OCI-LY7 (cell line): Measurements from ENCODE around the gene RSPH1. TPM values are rescaled to one million over a fixed set of nuclear protein-coding genes. Genes with fewer than 3 reads are reported as not detected.

Source experiments
- BruUV-seq: library from RNA; stranded (reverse); fragments of 400-500 nt; replicated peaks from 2 replicates; lab custom pipeline; 2021; lab: Mats Ljungman, UMichigan
- CTCF ChIA-PET: fragments of 300-600 bp; sonication (Branson Sonifier 250); formaldehyde crosslinking; loops from one replicate; lab custom pipeline; 2022; ENCODE audit warnings: antibody characterized with exemption; ENCODE audit not compliant: unreplicated experiment; lab: Charles Lee
- POLR2A ChIA-PET: fragments of 300-600 bp; sonication (Branson Sonifier 250); formaldehyde crosslinking; loops from one replicate; lab custom pipeline; 2022; ENCODE audit warnings: antibody characterized with exemption; lab: Charles Lee
- DNase-seq: peaks from one replicate; pipeline ENCODE4 v3.0.0-alpha.2; 2015; ENCODE audit warnings: low spot score
- H2AFZ ChIP-seq: fragments of 200-600 bp; sonication (generic), shearing (Covaris generic); 2 replicates; pipeline ENCODE4 v1.6.1; 2014; ENCODE audit warnings: mild to moderate bottlenecking, antibody characterized with exemption, low read length, moderate library complexity
- H3K27ac ChIP-seq: fragments of 200-600 bp; sonication (generic); 2 replicates; pipeline ENCODE4 v1.5.1; 2014; ENCODE audit warnings: mixed run types, low read depth, mild to moderate bottlenecking, moderate library complexity, low read length, inconsistent platforms; ENCODE audit not compliant: poor library complexity, severe bottlenecking
- H3K36me3 ChIP-seq: fragments of 200-600 bp; sonication (generic); 2 replicates; pipeline ENCODE4 v1.6.1; 2014; ENCODE audit warnings: mild to moderate bottlenecking, antibody characterized with exemption, low read length, moderate library complexity, mixed read lengths; ENCODE audit not compliant: insufficient read depth
- H3K4me1 ChIP-seq: fragments of 200-600 bp; sonication (generic); 2 replicates; pipeline ENCODE4 v1.5.1; 2014; ENCODE audit warnings: mild to moderate bottlenecking, low read length; ENCODE audit not compliant: insufficient read depth, poor library complexity, severe bottlenecking
- H3K4me2 ChIP-seq: fragments of 200-600 bp; sonication (generic); 2 replicates; pipeline ENCODE4 v1.6.1; 2014; ENCODE audit warnings: mild to moderate bottlenecking, low read length
- H3K4me3 ChIP-seq: fragments of 200-600 bp; sonication (generic); 2 replicates; pipeline ENCODE4 v1.5.1; 2014; ENCODE audit warnings: mild to moderate bottlenecking, low read depth, low read length; ENCODE audit not compliant: poor library complexity, severe bottlenecking
- H3K79me2 ChIP-seq: fragments of 200-600 bp; sonication (generic); 2 replicates; pipeline ENCODE4 v1.6.1; 2016; ENCODE audit warnings: low read depth, mild to moderate bottlenecking, low read length, moderate library complexity, mixed read lengths; ENCODE audit not compliant: insufficient read depth
- H3K9me2 ChIP-seq: fragments of 200-600 bp; sonication (generic); 2 replicates; pipeline ENCODE4 v1.6.1; 2016; ENCODE audit warnings: mild to moderate bottlenecking, low read length, mixed read lengths; ENCODE audit not compliant: insufficient read depth
- H3K9me3 ChIP-seq: fragments of 200-600 bp; sonication (generic); 2 replicates; pipeline ENCODE4 v1.6.1; 2014; ENCODE audit warnings: mild to moderate bottlenecking, mixed run types, low read length, mixed read lengths
- H4K20me1 ChIP-seq: fragments of 200-600 bp; sonication (generic); 2 replicates; pipeline ENCODE4 v1.6.1; 2014; ENCODE audit warnings: mild to moderate bottlenecking, antibody characterized with exemption, low read length, moderate library complexity, mixed read lengths; ENCODE audit not compliant: insufficient read depth
- CTCF ChIP-seq: fragments of 200-600 bp; sonication (generic); conservative IDR thresholded peaks from 2 replicates; pipeline ENCODE4 v1.5.1; 2014; ENCODE audit warnings: mild to moderate bottlenecking, antibody characterized with exemption, low read length, moderate library complexity, mixed read lengths
- EZH2phosphoT487 ChIP-seq: fragments of 200-600 bp; sonication (generic); IDR thresholded peaks from 2 replicates; pipeline ENCODE4 v1.6.1; 2018; ENCODE audit warnings: low read depth, borderline replicate concordance, mild to moderate bottlenecking, mixed run types, antibody characterized with exemption, low read length, moderate library complexity, mixed read lengths
- intact Hi-C: fragments of 100-400 bp; cut with micrococcal nuclease; formaldehyde crosslinking; loops from one replicate; pipeline ENCODE4 v1.10.0; 2022; ENCODE audit not compliant: unreplicated experiment
- total RNA-seq, 2 experiments: library from RNA; depleted of rRNA in 1 of 2; stranded (reverse); fragments of >200 nt in 1 of 2; shearing (Covaris generic) in 1 of 2; gene quantifications; 2 replicates each; pipeline ENCODE4 v1.2.3, GENCODE V29; 2014 to 2022

RSPH1 gene
- total RNA-seq, 2 experiments from 2014 or later = 1.9 to 2.5 TPM

- CTCF ChIA-PET = no interaction called here
These were observed 43.3 kb upstream of the RSPH1 start for GRCh38 chr21:42539342-42539741.

GRCh38 chr21:42538479-42539275 is 42.7 kb upstream of the RSPH1 start:
- 0 out of 2 replicates have a peak, but pooled peaks have one; percentile 32 for TF ChIP-seq CTCF
- TF ChIP-seq EZH2phosphoT487 = no peak
- Histone ChIP-seq H3K9me3 (no peaks in the 10 kb centered on the region), H2AFZ (no peak overlapping the region), H3K36me3 (peaks cover 30% of the 10 kb centered on the region), H3K4me1 (peaks cover 52% of the 10 kb centered on the region), H3K9me2 (no peaks in the 10 kb centered on the region), H3K27ac (peak overlapping the region; percentile 98), H4K20me1 (no peaks in the 10 kb centered on the region), H3K79me2 (peaks cover 9% of the 10 kb centered on the region), H3K4me2 (peak overlapping the region; percentile 97), H3K4me3 (peak overlapping the region; percentile 80)
- POLR2A ChIA-PET = interaction anchor here (0.6 to 4.8 kb wide), 6 partner anchors 9 to 72 kb away, joined by 3 to 32 read pairs (median 4); no protein-coding TSS in a partner anchor
- intact Hi-C loops = loop anchor here (5.0 to 10.0 kb wide), 4 partner anchors 116 to 674 kb away; partner anchors contain the start of gene PDE9A
- DNase-seq = peak; percentile 29
- BruUV-seq = no TSS peak
- CTCF ChIA-PET = interaction anchor here (0.7 kb wide), 1 partner anchor 375 kb away, joined by 3 read pairs; no protein-coding TSS in a partner anchor

More at GRCh38 chr21:42539342-42539741, 43.3 kb upstream of the RSPH1 start:
- Histone ChIP-seq H3K4me1 (peaks cover 50% of the 10 kb centered on the region), H3K79me2 (peaks cover 2% of the 10 kb centered on the region; the same call in 1 of the 2 replicates), H3K4me3 (no peak overlapping the region), H2AFZ (no peak overlapping the region), H4K20me1 (no peaks in the 10 kb centered on the region), H3K27ac (peak overlapping the region; percentile 98), H3K9me2 (no peaks in the 10 kb centered on the region), H3K36me3 (peaks cover 34% of the 10 kb centered on the region), H3K4me2 (no peak overlapping the region), H3K9me3 (no peaks in the 10 kb centered on the region)
- no peak for TF ChIP-seq EZH2phosphoT487
- no peak for TF ChIP-seq CTCF
- BruUV-seq = no TSS peak
- POLR2A ChIA-PET = interaction anchor here (1.2 kb wide), 1 partner anchor 9 kb away, joined by 3 read pairs; no protein-coding TSS in a partner anchor
- DNase-seq = no peak
- intact Hi-C loops = loop anchor here (5.0 to 10.0 kb wide), 4 partner anchors 115 to 675 kb away; partner anchors contain the start of gene PDE9A
